ENCODE data around the gene RHBDF2.

The RHBDF2 gene

DNA sequence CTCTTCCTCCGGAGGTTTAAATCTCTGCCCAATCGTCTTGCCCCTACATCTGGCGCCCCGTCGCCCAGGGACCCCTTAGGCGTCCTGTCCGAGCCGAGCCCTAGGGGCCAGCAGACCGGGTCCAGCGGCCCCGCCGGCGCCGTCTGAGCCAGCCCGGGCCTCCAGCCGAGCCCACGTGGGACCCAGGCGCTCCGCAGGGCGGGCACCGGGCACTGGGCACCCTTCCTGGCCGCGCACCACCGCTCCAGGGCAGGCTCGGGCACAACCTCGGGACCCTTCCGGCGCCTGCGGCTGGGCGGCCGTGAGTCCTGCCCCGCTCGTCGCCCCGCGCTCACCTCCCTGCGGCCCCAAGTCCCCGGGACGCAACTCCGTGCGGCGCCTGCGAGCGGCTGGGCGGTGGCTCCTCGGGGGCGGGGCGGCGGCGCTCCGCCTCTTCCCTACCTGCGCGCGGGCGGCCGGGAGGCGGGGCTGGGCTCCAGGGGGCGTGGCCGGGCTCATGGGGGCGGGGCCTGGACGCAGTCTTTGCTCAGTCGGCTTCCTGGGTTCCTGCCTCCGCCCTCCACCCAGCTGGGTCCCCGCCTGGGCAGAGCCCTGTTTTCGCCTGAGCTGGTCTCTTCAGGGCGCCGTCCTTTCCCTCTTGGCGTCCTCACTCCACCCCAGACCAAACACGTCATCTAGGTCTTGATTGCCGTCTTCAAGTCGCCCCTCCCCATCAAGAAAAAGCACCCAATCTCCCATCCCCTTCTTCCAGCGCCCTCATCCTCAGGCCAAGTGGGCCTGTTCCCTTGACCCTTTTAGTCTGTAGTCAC lies at the start of gene RHBDF2:
TSS of gene RHBDF2 (minus strand) at position 406 of the 809 bp plus-strand sequence. CDS start 19,899 bp downstream, outside the sequence.
- DNase-seq (ENCODE audit: low read depth in 3 of 3, low spot score in 1 of 3), result peak; percentile 92 to 99 (median 97)

DNA sequence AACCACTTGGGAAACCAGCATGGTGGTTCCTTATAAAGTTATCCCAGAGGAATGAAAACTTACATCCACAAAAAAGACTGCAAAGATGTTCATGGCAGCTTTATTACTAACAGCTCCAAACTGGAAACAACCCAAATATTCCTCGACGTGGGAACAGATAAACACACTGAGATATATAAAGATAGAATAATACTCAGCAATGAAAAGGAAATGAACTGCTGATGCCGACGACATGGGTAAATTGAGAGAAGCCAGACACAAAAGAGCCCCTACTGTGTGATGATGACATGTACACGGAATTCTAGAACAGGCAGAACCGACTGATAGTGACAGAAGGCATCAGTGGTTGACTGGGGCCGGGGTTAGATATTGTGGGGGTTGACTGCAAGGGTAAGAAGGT lies 48.3 kb upstream of the RHBDF2 start:
- DNase-seq (ENCODE audit: low read depth in 3 of 3, low spot score in 1 of 3), result no peak

DNA sequence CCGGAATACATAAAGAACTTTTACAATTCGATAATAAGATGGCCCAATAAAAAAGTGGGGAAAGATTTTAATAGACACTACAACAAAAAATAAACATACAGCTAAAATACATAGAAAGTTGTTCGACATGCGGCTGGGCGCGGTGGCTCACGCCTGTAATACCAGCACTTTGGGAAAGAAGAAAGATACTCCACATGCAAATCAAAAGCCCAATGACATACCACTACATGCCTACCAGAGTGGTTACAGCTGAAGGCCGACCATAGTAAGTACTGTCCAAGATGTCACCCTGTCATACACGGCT lies 47.9 kb upstream of the RHBDF2 start:
- no peak for DNase-seq (ENCODE audit: low read depth in 3 of 3, low spot score in 1 of 3)

DNA sequence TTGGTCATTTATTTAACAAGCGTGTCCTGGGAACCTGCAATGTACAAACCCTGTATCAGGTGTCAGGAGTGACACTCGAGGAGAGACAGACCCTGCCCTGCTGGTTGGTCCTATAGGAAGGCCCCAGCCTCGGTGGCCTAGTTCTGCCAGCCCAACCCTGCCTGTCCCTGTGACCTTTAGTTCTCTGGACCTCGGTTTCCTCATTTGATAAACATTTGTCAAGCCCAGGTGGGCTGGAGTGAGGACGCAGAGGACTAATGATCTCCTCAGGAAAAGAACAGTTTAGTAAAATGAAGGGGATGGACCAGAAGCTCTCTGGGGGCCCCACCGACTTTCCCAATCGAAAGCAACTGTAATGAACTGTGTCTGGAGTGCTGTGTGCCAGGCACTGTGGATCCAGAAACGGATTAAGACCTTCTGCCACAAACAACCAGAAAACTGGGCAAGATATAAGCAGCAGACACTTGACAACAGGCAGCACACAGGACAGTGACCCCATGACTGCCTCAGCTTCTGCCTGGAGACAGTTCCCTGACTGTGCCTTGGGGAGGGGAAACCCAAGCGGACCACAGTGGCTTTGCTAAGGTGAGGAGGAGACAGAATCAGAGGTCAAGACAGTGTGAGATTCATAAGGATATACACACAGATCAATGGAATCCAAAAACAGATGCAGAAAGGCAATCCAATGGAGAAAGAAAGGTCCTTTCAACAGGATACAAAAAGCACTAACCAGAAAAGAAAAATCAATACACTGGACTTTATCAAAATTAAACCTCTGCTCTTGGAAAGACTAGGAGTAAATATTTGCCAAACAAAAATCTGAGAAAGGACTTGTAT lies 47.4 kb upstream of the RHBDF2 start:
- DNase-seq (ENCODE audit: low read depth in 3 of 3, low spot score in 1 of 3), result no peak

DNA sequence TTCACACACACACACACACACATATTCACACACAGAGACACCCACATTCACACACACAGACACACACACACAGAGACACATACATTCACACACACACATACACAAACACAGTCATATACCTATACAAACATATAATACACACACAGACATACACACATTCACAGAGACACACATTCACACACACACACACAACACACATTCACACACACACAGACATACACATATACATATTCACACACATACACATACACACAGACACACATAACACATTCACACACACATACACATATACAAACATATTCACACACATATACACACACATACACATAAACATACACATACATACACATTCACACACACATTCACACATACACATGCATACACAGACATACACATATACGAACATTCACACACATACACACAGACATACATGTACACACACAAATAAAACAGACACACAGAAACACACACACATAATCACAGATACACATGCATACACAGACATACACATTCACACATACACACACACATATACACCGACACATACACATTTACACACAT lies 46.5 kb upstream of the RHBDF2 start:
- DNase-seq (ENCODE audit: low read depth in 3 of 3, low spot score in 1 of 3), result no peak

DNA sequence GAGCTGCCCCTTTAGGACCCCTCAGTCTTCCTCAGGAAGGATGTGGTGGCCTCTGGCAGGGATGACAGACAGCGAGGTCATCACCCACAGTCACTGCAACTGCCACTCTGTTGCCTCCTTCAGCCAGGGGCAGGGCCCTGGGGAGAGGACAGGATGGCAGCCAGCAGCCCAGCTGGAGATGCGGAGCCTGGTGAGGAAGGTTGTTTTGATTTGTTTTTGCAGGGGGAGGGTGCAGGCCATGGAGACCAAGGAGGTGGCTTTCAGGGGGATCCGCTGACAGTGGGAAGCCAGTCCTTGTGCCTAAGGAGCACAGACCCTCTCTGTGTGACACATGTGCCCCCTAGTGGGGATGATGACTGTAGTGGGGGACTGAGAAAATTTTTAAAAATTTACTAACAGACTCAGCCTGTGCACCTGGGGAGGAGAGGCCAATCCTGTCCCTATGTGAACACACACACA lies 46.0 kb upstream of the RHBDF2 start:
- peak in 1 of 3 donors; percentile 27 for DNase-seq (ENCODE audit: low read depth in 3 of 3, low spot score in 1 of 3)

DNA sequence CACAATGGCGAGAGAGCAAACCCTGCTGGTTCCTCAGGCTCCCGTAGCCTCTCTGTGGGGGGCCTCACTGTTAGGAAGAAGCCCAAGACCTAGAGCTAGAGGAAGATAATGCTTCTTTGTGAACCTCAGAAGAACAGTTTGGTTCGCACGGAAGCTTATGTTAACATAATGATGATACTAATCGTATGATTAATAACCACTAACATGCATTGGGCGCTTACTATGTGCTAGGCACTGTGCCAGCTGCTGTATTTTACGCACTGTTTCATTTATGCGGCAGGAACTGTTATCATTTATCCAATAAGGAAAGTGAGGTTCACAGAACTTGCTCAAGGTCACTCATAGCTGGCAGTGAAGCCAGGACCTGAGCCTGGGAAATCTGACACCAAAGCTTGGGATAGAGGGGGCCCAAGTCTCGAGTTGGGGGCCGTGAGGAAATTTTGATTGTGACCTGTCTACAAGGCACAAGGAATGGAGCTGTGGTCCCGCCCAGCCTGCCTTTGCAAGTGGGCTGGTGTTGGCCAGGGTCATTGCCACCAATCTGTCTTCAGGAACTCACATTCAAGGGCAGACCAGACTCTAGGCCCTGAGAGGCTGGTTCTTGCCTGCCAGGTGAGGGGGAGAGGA lies 45.4 kb upstream of the RHBDF2 start:
- DNase-seq (ENCODE audit: low read depth in 3 of 3, low spot score in 1 of 3), result no peak

DNA sequence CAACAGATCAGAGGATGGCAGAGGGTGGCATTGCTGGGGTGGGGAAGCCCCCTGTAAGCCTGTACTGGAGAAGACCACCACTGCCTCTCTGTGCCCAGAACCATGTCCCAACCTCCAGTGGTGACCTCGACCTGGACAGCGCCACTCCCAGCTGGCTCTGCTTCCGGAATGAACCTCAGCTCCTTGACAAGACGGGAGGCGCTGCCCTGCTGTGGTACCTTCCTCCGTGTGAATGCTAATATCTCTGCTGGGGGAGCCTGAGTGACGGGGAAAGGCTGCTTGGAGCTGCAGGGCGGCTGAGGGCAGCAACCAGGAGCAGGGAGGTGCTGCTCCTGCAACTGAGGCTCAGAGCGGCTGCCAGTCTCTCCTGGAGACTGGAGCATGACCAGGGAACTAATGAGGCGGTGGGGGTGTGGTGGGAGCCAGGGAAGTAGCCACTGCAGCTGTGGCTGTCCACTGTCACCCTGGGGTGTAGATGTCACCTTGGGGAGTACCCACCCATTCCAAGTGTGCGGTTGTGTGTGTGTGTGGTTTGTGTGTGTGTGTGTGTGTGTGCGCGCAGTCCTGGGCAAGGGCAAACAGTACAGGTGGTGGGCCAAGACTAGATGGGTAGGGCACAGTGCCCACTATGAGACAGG lies 44.8 kb upstream of the RHBDF2 start:
- no peak for DNase-seq (ENCODE audit: low read depth in 3 of 3, low spot score in 1 of 3)

DNA sequence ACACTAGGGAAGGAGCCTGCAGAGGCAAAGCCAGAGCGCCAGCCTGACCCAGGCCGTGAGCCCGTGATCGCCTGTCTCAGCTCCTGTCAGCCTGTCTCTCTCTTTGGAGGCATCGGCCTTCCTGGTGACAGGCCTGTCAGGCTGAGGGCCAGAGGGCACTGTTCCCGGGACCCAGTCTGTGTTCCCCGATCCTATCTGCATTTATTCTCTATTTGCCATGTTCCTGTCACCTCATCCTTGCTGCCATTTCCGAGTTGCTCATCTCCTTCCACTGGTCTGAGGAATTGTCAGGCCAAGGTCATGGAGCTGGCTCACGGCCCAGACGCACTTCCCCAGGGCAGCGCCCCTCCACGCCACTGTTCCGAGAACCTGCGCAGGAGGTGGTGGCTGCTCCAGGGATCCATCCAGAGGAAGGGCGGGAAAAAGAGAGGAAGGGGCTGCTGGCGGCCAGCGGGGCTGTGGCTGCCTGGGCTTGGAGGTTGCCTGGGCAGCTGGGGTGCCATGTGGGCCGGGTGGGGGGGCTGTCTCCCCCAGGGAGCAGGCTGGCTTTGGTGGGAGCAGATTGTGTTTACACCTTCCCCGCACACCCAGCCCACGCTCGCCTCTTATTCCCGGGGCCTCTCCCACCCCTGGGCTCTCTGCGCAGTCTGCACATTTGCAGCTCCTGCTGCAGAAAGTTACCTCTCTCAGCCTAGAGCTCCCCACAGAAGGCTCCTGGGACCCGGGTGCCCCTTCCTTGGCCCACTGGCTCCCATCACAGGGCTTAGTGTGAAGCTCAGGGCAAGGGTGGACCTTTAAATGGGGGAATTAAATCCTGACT lies 43.5 kb upstream of the RHBDF2 start:
- no peak for DNase-seq (ENCODE audit: low read depth in 3 of 3, low spot score in 1 of 3)

DNA sequence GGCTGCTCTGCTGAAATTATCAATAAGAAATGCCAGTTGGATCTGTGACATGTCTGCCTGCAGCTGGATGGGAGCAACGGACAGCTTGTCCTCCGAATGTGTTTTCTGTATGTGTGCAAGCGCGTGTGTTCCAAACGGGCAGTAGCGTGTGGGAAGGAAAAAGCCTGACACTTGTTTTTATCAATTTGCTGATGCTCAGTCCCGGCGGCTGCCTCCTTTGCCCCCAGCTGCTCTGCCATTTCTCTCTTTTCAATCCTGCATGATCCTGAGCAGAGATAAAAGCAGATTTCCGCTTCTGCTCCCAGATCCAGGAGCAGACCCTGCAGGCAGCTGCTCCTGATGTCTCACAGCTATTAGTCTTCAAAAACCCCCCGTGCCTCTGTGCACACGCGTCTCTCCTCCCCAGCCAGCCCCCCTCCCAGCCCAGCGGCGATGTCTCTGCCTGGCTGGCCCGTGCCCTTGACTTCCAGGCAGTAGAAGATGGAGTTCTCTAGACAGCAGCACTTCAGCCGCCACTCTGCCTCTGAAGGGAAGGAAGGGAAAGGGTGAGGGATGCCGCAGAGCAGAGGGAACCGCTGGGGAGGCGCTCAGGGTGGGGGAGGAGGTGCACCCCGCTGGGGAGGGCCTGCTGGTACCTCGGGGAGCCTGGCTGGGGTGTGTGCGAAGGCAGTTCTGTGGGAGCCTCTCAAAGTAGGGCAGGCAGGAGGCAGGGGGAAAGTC lies 42.8 kb upstream of the RHBDF2 start:
- no peak for DNase-seq (ENCODE audit: low read depth in 3 of 3, low spot score in 1 of 3)

DNA sequence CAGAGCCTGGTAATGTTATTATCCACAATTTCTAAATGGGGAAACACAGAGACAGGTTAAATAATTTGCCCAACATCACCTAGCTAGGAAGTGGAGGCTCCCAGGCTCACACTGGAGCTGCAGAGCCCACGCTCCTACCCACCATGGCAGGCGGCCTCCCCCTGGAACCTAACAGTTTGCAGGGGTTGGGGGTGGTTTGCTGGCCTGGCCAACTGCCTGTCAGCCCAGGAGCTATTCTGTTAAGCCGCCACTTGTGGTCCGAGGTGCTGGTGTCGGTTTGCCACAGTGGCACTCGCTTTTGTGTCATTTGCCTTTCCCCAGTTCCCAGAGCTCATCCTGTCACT lies 42.2 kb upstream of the RHBDF2 start:
- no peak for DNase-seq (ENCODE audit: low read depth in 3 of 3, low spot score in 1 of 3)

DNA sequence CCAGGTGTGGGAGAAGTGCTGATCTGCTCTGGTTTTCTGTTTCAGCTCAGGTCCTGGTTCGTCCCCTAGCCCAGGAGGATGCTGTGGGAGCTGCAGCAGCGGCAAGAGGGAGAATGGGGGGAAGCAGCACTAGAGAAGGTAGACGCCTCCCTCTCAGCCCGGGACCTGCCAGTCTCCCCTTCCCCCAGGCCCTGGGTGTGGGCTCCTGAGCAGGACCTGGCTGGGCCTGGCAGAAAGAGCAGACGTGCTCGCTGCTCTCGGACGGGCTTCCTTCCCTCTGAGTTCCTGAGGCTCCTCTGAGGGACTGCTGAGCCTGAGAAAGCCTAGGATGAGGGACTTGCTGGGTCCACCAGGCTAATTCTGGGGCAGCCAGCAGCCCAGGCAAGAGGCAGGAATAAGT lies 41.8 kb upstream of the RHBDF2 start:
- no peak for DNase-seq (ENCODE audit: low read depth in 3 of 3, low spot score in 1 of 3)

DNA sequence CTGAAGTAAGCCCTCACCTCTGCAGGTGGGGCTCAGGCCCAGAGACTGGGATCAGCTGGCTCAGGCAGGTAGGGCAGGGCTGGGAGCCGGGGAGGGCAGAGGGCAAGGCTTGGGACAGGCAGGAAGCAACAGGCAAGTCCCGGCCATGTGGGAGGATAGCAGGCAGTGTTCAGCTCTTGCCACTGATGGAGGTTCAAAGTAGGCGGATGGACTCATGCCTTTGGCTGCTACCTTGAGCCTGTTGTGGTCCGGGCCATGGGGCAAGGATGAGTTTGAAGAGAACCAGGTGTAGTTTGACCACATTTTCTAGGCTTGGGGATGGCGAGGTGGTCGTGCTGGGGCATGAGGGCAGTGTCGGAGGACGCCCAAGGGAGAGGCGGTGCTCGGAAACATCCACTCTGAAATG lies 41.3 kb upstream of the RHBDF2 start:
- DNase-seq (ENCODE audit: low read depth in 3 of 3, low spot score in 1 of 3), result no peak

DNA sequence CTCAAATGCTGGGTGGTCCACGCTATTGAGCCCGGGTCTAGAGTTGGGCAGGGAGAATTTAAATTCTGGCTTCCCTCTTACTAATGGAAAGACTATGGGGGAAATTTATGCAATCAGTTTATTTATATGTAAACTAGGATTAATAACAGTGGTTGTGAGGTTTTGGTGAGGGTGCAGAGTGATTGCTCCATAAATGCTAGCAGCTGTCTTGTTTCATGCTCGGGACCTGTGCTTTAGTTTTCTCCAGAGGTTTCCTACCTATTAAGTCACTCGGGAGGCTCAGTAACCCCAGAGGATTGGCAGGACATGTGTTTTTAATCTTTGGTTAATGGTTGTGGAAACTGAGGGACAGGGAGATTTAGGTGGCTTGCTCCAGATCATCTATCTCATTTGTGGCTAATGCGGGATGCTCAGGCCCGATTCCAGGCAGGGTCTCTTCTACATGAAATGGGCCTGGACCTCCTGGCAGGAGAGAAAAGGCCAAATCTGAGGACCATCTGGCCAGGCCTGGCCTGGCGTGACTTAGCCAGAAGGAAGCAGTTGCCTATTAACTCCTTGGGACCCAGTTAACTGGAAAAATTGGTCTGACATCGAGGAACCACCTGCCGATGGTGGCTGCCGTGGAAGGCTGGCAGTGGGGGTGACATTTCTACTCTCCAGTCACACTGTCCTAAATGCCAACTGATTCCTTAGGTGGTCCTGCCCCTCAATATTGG lies 40.7 kb upstream of the RHBDF2 start:
- DNase-seq (ENCODE audit: low read depth in 3 of 3, low spot score in 1 of 3), result no peak

DNA sequence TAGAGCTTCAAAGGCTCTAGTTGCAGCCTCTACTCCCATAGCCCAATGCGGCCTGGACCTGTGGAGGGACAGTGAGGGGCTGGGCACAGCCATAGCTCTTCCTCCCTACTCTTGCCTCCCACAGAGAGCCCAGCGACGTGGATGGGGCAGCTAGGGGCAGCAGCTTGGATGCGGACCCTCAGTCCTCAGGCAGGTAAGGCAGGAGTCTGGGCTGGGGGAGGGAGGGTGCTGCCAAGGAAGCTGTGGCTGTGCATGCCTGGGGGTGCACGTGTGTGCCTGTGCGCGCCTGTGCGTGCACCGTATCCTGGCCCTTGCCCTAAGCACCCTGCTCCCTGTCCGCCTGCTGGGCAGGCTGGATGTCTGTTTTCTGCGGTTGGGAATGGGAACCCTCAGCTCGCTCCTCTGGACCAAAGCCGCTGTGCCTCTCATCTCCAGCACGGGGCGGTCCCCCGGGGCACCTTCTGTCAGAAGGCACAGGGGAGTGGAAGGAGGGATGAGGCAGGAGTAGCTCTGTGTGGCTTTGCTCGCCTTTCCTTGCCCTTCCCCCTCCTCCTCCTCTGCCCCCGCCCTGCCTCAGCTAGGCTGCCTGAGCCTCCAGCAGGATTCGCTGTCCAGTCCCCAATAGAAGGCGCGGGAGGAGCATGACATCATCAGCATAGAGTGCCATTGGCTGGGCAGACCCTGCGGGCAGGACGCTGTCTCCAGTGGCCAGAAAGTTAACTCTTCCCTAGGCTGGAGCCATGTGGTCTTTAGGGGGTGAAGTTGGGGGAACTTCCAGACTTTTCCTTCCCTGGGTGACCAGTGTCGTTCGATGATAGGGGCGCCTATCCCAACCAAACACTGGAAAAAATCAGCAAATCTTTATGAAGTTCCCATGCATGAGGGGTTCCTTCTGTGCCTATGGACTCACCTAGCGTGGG lies 39.4 kb upstream of the RHBDF2 start:
- no peak for DNase-seq (ENCODE audit: low read depth in 3 of 3, low spot score in 1 of 3)

DNA sequence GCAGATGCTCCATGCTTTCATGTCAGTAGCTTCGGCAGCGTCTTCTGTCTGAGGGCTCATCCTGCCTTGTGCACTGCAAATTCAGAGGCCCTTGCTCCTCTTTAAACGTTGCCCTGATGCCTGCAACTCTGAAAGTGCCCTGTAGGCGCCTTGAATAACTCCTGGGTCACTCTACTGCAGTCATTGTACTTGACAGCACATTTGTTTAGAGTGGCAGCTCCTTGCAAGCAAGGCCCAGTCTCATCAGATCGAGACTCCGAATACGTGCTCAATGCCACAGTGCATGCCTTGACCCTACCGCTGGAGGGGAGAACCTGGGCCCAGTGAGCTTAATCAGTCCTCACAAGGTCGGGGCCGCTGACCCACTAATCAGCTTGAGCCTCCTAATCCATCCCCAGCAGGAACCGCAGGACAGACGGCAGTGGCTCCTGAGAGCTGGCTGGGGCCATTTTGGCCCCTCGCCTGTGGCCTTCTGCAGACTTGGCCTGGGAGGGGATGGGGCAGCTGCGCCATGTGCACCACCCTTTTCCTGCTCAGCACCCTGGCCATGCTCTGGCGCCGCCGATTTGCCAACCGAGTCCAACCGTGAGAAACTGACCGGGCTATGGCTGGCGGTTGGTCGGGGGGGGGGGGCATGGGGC lies 38.5 kb upstream of the RHBDF2 start, which contains the start of gene PRCD:
TSS of gene PRCD (plus strand) at position 414 of the 641 bp plus-strand sequence. CDS start at position 512, 98 bp downstream.
- DNase-seq (ENCODE audit: low read depth in 3 of 3, low spot score in 1 of 3), result no peak

DNA sequence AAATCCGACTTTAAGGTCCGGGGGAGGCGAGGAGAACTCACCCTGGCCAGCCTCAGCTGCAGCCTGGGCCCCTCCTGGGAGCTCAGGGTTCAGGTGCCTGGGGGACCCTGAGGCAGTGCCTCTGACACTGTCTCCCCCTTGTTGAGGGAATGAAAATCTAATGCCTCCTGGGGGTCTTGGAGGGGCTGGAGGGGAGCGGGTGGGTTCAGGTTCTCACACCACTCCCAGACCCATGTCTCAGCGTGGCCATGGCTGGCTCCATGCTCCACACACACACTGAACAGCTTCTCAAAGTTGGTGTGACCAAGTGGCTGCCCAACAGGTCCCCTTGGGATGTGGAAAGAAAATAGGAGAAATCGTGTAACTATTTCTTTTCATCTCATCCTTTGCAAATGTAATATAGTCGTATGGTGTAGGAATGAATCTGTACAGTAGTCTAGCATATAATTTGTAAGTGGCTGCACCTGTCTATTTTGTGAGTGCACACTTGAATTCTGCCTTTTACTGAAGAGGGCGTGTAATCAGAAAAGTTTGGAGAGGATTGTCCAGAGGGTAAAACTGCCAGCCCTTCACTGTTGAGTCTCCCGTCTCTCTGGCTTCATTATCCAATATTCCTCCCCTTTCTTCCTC lies 37.8 kb upstream of the RHBDF2 start:
- DNase-seq (ENCODE audit: low read depth in 3 of 3, low spot score in 1 of 3), result no peak
